ENCODE measurements around the gene NCOA3. TPM values are rescaled to one million over a fixed set of nuclear protein-coding genes. Genes with fewer than 3 reads are reported as not detected.
"Not testable (repeated sequence)": the region's sequence is repeated elsewhere in the genome, so short reads cannot be mapped to it uniquely, and the experiment has no call there.

The NCOA3 gene
- total RNA-seq, 1 donor from 2014 or later: 45.9 TPM

DNA sequence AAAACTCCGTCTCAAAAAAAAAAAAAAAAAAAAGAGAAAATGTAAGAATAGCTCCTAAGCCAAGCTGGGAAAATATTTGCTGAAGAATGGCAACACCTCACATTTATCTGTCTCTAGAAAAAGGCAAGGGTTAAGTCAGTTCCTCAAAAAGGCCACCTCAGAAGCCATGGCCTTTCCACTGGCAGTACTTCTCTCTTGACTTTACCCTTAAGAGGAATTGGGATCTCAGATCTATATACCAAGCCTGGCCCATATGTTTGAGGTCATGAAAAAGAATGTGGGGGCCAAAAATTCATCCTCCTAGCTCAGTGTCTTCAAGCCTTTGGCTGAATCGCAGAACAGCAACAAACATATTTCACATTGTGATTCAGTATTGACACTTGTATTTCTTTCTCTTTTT is 10.9 kb upstream of the NCOA3 start:
- Mint-ChIP-seq H3K36me3 (no peaks in the 10 kb centered on the region), H3K4me1 (peaks cover 31% of the 10 kb centered on the region), H3K9me3 (no peaks in the 10 kb centered on the region), H3K27ac (no peak overlapping the region), H3K4me3 (no peak overlapping the region), H3K27me3 (ENCODE audit: low read depth) (no peaks in the 10 kb centered on the region)
- DNase-seq (ENCODE audit: low spot score in 2 of 2, unreplicated experiment in 2 of 2): no peak
- TF ChIP-seq, protein P1, sequence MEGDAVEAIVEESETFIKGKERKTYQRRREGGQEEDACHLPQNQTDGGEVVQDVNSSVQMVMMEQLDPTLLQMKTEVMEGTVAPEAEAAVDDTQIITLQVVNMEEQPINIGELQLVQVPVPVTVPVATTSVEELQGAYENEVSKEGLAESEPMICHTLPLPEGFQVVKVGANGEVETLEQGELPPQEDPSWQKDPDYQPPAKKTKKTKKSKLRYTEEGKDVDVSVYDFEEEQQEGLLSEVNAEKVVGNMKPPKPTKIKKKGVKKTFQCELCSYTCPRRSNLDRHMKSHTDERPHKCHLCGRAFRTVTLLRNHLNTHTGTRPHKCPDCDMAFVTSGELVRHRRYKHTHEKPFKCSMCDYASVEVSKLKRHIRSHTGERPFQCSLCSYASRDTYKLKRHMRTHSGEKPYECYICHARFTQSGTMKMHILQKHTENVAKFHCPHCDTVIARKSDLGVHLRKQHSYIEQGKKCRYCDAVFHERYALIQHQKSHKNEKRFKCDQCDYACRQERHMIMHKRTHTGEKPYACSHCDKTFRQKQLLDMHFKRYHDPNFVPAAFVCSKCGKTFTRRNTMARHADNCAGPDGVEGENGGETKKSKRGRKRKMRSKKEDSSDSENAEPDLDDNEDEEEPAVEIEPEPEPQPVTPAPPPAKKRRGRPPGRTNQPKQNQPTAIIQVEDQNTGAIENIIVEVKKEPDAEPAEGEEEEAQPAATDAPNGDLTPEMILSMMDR (IDR thresholded peaks at IDR 0.05; ENCODE audit: unreplicated experiment): no peak

- DNase-seq (ENCODE audit: low spot score in 2 of 2, unreplicated experiment in 2 of 2): no peak
- H3K4me1 Mint-ChIP-seq: peaks cover 26% of the 10 kb centered on the region
- peaks cover 4% of the 10 kb centered on the region for H3K9me3 Mint-ChIP-seq
- no peaks in the 10 kb centered on the region for H3K27me3 Mint-ChIP-seq (ENCODE audit: low read depth)
- H3K36me3 Mint-ChIP-seq: no peaks in the 10 kb centered on the region
- no peak overlapping the region for H3K4me3 Mint-ChIP-seq
- TF ChIP-seq, protein P1 (IDR thresholded peaks at IDR 0.05; ENCODE audit: unreplicated experiment): no peak
- H3K27ac Mint-ChIP-seq: peak overlapping the region; percentile 86
These were observed 9.4 kb upstream of the NCOA3 start for GRCh38 chr20:47492284-47492683.

- TF ChIP-seq, protein P1 (IDR thresholded peaks at IDR 0.05; ENCODE audit: unreplicated experiment): no peak
- peak overlapping the region; percentile 22 for H3K4me3 Mint-ChIP-seq
- DNase-seq (ENCODE audit: low spot score in 2 of 2, unreplicated experiment in 2 of 2): peak; percentile 60 to 84
- H3K27ac Mint-ChIP-seq: peak overlapping the region; percentile 86
- H3K4me1 Mint-ChIP-seq: peaks cover 21% of the 10 kb centered on the region
- H3K36me3 Mint-ChIP-seq: no peaks in the 10 kb centered on the region
- H3K9me3 Mint-ChIP-seq: peaks cover 4% of the 10 kb centered on the region
- no peaks in the 10 kb centered on the region for H3K27me3 Mint-ChIP-seq (ENCODE audit: low read depth)
These were observed 8.3 kb upstream of the NCOA3 start for GRCh38 chr20:47493175-47493962.

DNA sequence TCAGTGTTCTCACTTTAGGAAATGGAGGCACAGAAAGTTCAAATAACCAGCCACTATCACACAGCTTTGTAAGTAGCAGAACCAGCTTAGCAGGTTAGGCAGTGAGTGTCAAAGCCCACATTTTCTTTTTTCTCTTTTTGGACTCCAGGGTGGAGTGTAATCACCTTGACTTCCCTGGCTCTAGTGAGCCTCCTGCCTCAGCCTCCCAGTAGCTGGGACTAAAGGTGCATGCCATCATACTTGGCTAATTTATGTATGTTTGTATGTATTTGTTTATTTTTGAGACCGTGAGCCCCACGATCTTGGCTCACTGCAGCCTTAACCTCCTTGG is 7.8 kb upstream of the NCOA3 start:
- H3K27me3 Mint-ChIP-seq (ENCODE audit: low read depth): no peaks in the 10 kb centered on the region
- H3K4me3 Mint-ChIP-seq: no peak overlapping the region
- peaks cover 4% of the 10 kb centered on the region for H3K9me3 Mint-ChIP-seq
- peak overlapping the region; percentile 86 for H3K27ac Mint-ChIP-seq
- no peaks in the 10 kb centered on the region for H3K36me3 Mint-ChIP-seq
- no peak for DNase-seq (ENCODE audit: low spot score in 2 of 2, unreplicated experiment in 2 of 2)
- TF ChIP-seq, protein P1 (IDR thresholded peaks at IDR 0.05; ENCODE audit: unreplicated experiment): no peak
- peaks cover 21% of the 10 kb centered on the region for H3K4me1 Mint-ChIP-seq

DNA sequence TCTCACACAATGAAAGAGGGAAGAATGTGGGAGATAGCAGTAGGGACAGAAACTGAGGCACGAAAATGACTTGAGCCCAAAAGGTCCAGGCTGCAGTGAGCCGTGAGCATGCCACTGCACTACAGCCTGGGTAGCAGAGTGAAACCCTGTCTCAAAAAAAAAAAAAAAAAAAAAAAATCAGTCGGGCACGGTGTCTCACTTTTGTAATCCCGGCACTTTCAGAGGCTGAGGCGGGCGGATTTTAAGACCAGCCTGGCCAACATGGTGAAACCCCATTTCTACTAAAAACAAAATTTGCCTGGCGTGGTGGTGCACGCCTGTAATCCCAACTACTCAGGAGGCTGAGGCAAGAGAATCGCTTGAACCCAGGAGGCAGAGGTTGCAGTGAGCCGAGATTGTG is 7.1 kb upstream of the NCOA3 start:
- H3K4me3 Mint-ChIP-seq; H3K27ac Mint-ChIP-seq; DNase-seq (ENCODE audit: low spot score in 2 of 2, unreplicated experiment in 2 of 2); H3K27me3 Mint-ChIP-seq (ENCODE audit: low read depth); H3K9me3 Mint-ChIP-seq; H3K36me3 Mint-ChIP-seq: not testable (repeated sequence)
- peaks cover 21% of the 10 kb centered on the region for H3K4me1 Mint-ChIP-seq

DNA sequence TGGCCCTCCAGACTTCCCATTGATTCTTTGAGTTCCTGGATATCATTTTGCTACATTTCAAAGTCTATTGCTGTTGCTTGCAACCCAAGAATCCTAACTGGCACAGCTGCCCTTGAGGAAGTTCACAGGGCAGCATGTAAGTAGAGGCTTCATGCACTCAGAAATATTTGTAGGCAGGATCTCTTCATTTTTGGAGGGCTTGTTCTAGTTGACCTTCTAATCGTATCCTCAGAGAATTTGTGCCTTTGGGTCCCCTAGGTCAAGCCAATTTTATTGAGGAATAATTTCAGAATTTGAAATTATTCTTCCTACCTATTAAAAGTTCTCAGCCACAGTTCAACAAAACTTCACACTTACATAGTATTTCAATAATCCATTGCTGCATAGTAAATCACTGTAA is 5.6 kb upstream of the NCOA3 start:
- H3K27ac Mint-ChIP-seq: no peak overlapping the region
- H3K36me3 Mint-ChIP-seq: no peaks in the 10 kb centered on the region
- peaks cover 30% of the 10 kb centered on the region for H3K4me1 Mint-ChIP-seq

More for the DNA sequence above, 5.6 kb upstream of the NCOA3 start:
- Mint-ChIP-seq H3K27me3 (ENCODE audit: low read depth) (no peaks in the 10 kb centered on the region), H3K4me3 (no peak overlapping the region), H3K9me3 (peaks cover 4% of the 10 kb centered on the region)
- TF ChIP-seq, protein P1 (IDR thresholded peaks at IDR 0.05; ENCODE audit: unreplicated experiment): no peak
- DNase-seq (ENCODE audit: low spot score in 2 of 2, unreplicated experiment in 2 of 2): no peak
